NT2/D1 (cell line): ENCODE data around the gene OSBP2.

Experiments
- DNase-seq: peaks from one replicate; pipeline ENCODE4 v3.0.0-alpha.2; 2011; ENCODE audit warnings: low read depth, low spot score
- H3K27me3 ChIP-seq: 2 replicates; pipeline ENCODE4 v1.6.0; 2011; ENCODE audit warnings: mild to moderate bottlenecking; ENCODE audit not compliant: insufficient read length, insufficient read depth
- H3K36me3 ChIP-seq: 2 replicates; pipeline ENCODE4 v1.6.1; 2011; ENCODE audit warnings: mild to moderate bottlenecking, low read length, mixed read lengths; ENCODE audit not compliant: insufficient read depth, insufficient read length
- H3K4me1 ChIP-seq: 2 replicates; pipeline ENCODE4 v1.5.1; 2011; ENCODE audit not compliant: insufficient read depth, insufficient read length
- H3K4me3 ChIP-seq: 2 replicates; pipeline ENCODE4 v1.5.1; 2011; ENCODE audit warnings: low read depth; ENCODE audit not compliant: insufficient read length
- H3K9ac ChIP-seq: 2 replicates; pipeline ENCODE4 v1.6.0; 2011; ENCODE audit warnings: low read depth; ENCODE audit not compliant: insufficient read length
- H3K9me3 ChIP-seq: 2 replicates; pipeline ENCODE4 v1.5.1; 2011; ENCODE audit warnings: mild to moderate bottlenecking, low read length; ENCODE audit not compliant: insufficient read depth
- SUZ12 ChIP-seq: IDR thresholded peaks from 2 replicates; pipeline ENCODE4 v1.6.1; 2011; ENCODE audit not compliant: insufficient read length, insufficient read depth; ENCODE audit errors: extremely low read depth
- YY1 ChIP-seq: IDR thresholded peaks from 2 replicates; pipeline ENCODE4 v1.6.1; 2011; ENCODE audit not compliant: insufficient read length, insufficient read depth
- ZNF274 ChIP-seq: IDR thresholded peaks from 2 replicates; pipeline ENCODE4 v1.6.1; 2011; ENCODE audit warnings: mild to moderate bottlenecking, low read depth, low read length

OSBP2 gene

GRCh38 chr22:30816413-30816812, 121.7 kb downstream of the OSBP2 start:
- H3K9me3 ChIP-seq = no peaks in the 10 kb centered on the region
- peaks cover 1% of the 10 kb centered on the region for H3K4me1 ChIP-seq
- peaks cover 14% of the 10 kb centered on the region for H3K27me3 ChIP-seq
- H3K36me3 ChIP-seq = no peaks in the 10 kb centered on the region
- DNase-seq = no peak
- no peak overlapping the region for H3K9ac ChIP-seq
- no peak for TF ChIP-seq ZNF274
- TF ChIP-seq SUZ12 = no peak
- no peak for TF ChIP-seq YY1
- H3K4me3 ChIP-seq = no peak overlapping the region

GRCh38 chr22:30821381-30821780, 126.7 kb downstream of the OSBP2 start:
- no peak for DNase-seq
- Histone ChIP-seq H3K4me1 (peaks cover 4% of the 10 kb centered on the region), H3K9ac (no peak overlapping the region), H3K36me3 (no peaks in the 10 kb centered on the region), H3K27me3 (peaks cover 49% of the 10 kb centered on the region), H3K4me3 (no peak overlapping the region), H3K9me3 (no peaks in the 10 kb centered on the region)
- TF ChIP-seq SUZ12 = no peak
- no peak for TF ChIP-seq ZNF274
- TF ChIP-seq YY1 = no peak

GRCh38 chr22:30821863-30822215, 127.2 kb downstream of the OSBP2 start:
- Histone ChIP-seq H3K9me3 (no peaks in the 10 kb centered on the region), H3K4me1 (peaks cover 4% of the 10 kb centered on the region), H3K36me3 (no peaks in the 10 kb centered on the region), H3K9ac (peak overlapping the region; percentile 82), H3K4me3 (peak overlapping the region; percentile 49), H3K27me3 (peaks cover 49% of the 10 kb centered on the region)
- no peak for TF ChIP-seq YY1
- no peak for TF ChIP-seq ZNF274
- no peak for TF ChIP-seq SUZ12
- DNase-seq = no peak

GRCh38 chr22:30822216-30823014, 127.7 kb downstream of the OSBP2 start:
- Histone ChIP-seq H3K9me3 (no peaks in the 10 kb centered on the region), H3K4me3 (peak overlapping the region; percentile 49), H3K9ac (peak overlapping the region; percentile 82), H3K27me3 (peaks cover 49% of the 10 kb centered on the region), H3K4me1 (peaks cover 4% of the 10 kb centered on the region), H3K36me3 (no peaks in the 10 kb centered on the region)
- TF ChIP-seq SUZ12 (no peak), ZNF274 (no peak), YY1 (no peak)
- no peak for DNase-seq

GRCh38 chr22:30823015-30823370, 128.3 kb downstream of the OSBP2 start:
- no peak overlapping the region for H3K9ac ChIP-seq
- peaks cover 4% of the 10 kb centered on the region for H3K4me1 ChIP-seq
- H3K4me3 ChIP-seq = no peak overlapping the region
- no peak for DNase-seq
- no peaks in the 10 kb centered on the region for H3K9me3 ChIP-seq
- H3K27me3 ChIP-seq = peaks cover 49% of the 10 kb centered on the region
- no peak for TF ChIP-seq SUZ12
- TF ChIP-seq YY1 = no peak
- TF ChIP-seq ZNF274 = no peak
- no peaks in the 10 kb centered on the region for H3K36me3 ChIP-seq

GRCh38 chr22:30824096-30824495, 129.4 kb downstream of the OSBP2 start:
- no peak for TF ChIP-seq SUZ12
- no peak for TF ChIP-seq ZNF274
- TF ChIP-seq YY1 = no peak
- H3K4me3 ChIP-seq = no peak overlapping the region
- H3K36me3 ChIP-seq = no peaks in the 10 kb centered on the region
- no peak overlapping the region for H3K9ac ChIP-seq
- H3K27me3 ChIP-seq = peaks cover 48% of the 10 kb centered on the region
- H3K4me1 ChIP-seq = peaks cover 4% of the 10 kb centered on the region
- DNase-seq = no peak
- H3K9me3 ChIP-seq = no peaks in the 10 kb centered on the region

GRCh38 chr22:30824711-30825110, 130.0 kb downstream of the OSBP2 start:
- H3K9ac ChIP-seq = no peak overlapping the region
- no peak overlapping the region for H3K4me3 ChIP-seq
- TF ChIP-seq ZNF274 = no peak
- no peak for TF ChIP-seq YY1
- TF ChIP-seq SUZ12 = no peak
- H3K27me3 ChIP-seq = peaks cover 46% of the 10 kb centered on the region
- H3K36me3 ChIP-seq = no peaks in the 10 kb centered on the region
- no peaks in the 10 kb centered on the region for H3K9me3 ChIP-seq
- no peak for DNase-seq
- H3K4me1 ChIP-seq = peaks cover 4% of the 10 kb centered on the region
